C1 segment of cervical spinal cord (tissue), 14 donors: ENCODE data around the gene LDHAL6B.
"Not testable (repeated sequence)": the region's sequence is repeated elsewhere in the genome, so short reads cannot be mapped to it uniquely, and the experiment has no call there.

Experiments used
- DNase-seq, 14 donors: peaks; one replicate each; lab custom pipeline; 2025; lab: John Stamatoyannopoulos, UW

LDHAL6B gene

GRCh38 chr15:59206623-59207183, at the start of gene LDHAL6B:
TSS of gene LDHAL6B (plus strand) at chr15:59206843. CDS start at chr15:59206941, 98 bp downstream.
- DNase-seq, result no peak

- no peak for DNase-seq
Measured at GRCh38 chr15:59157396-59157795, 49.2 kb upstream of the LDHAL6B start.

- no peak for DNase-seq
Measured at GRCh38 chr15:59157840-59158700, 48.6 kb upstream of the LDHAL6B start.

GRCh38 chr15:59158701-59159034, 48.0 kb upstream of the LDHAL6B start:
- DNase-seq, result no peak

- no peak for DNase-seq
Measured at GRCh38 chr15:59159210-59159609, 47.4 kb upstream of the LDHAL6B start.

- DNase-seq, result no peak
Measured at GRCh38 chr15:59160880-59161593, 45.6 kb upstream of the LDHAL6B start.

GRCh38 chr15:59162080-59162479, 44.6 kb upstream of the LDHAL6B start:
- DNase-seq, result not testable (repeated sequence)

- DNase-seq, result no peak
Measured at GRCh38 chr15:59165726-59166125, 40.9 kb upstream of the LDHAL6B start.

- no peak for DNase-seq
Measured at GRCh38 chr15:59166166-59166565, 40.5 kb upstream of the LDHAL6B start.

- no peak for DNase-seq
Measured at GRCh38 chr15:59166601-59167265, 39.9 kb upstream of the LDHAL6B start.

GRCh38 chr15:59168536-59168935, 38.1 kb upstream of the LDHAL6B start:
- no peak for DNase-seq

GRCh38 chr15:59169251-59169708, 37.4 kb upstream of the LDHAL6B start:
- DNase-seq, result peak in 1 of 14 donors; percentile 23

GRCh38 chr15:59170295-59171066, 36.2 kb upstream of the LDHAL6B start:
- peak in 10 of 14 donors; percentile 17 to 80 (median 54) for DNase-seq

- DNase-seq, result no peak
Measured at GRCh38 chr15:59171067-59171397, 35.6 kb upstream of the LDHAL6B start.

- DNase-seq, result no peak
Measured at GRCh38 chr15:59172289-59172901, 34.2 kb upstream of the LDHAL6B start.

- DNase-seq, result no peak
Measured at GRCh38 chr15:59173194-59173593, 33.4 kb upstream of the LDHAL6B start.

GRCh38 chr15:59174151-59174834, 32.4 kb upstream of the LDHAL6B start:
- DNase-seq, result no peak

GRCh38 chr15:59174835-59175831, 31.5 kb upstream of the LDHAL6B start:
- DNase-seq, result peak in 12 of 14 donors; percentile 3 to 65 (median 44)
